COLO668 (cell line): Measurements from ENCODE around the gene GSTM2.

Experiments used
- DNase-seq: peaks from one replicate; lab custom pipeline; 2025; ENCODE audit not compliant: unreplicated experiment; lab: John Stamatoyannopoulos, UW

The GSTM2 gene

GRCh38 chr1:109629372-109630030, 38.4 kb upstream of the GSTM2 start:
- DNase-seq, result no peak

DNA sequence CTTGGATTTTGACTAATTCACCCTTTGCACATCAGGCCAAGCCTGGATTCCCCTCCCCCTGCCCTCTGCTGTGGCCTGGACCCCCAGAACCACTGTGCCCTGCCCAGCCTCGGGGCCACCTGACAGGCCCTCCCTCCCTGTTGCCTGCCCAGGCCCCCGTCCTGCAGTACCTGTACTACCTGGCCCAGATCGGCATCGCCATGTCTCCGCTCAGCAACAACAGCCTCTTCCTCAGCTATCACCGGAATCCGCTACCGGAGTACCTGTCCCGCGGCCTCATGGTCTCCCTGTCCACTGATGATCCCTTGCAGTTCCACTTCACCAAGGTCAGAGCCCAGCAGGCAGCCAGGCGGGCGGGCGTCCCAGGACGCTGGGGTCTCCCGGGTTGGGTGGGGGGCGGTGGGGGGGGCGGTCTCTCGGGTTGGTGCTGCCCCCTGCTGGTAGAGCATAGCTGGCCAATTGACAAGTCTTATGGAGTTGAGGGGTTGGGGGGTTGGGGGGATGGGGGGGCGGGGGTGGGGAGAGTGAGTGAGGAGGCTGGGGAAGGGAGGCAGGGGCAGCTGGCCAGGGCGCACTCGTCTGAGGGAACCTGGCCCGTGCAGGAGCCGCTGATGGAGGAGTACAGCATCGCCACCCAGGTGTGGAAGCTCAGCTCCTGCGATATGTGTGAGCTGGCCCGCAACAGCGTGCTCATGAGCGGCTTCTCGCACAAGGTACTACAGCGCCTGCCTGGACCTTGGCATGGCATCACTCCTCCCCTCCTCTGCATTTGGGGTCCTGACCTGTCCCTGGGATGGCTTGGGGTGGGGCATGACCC, 37.6 kb upstream of the GSTM2 start:
- no peak for DNase-seq

GRCh38 chr1:109630898-109631512, 36.9 kb upstream of the GSTM2 start:
- DNase-seq, result no peak

DNA sequence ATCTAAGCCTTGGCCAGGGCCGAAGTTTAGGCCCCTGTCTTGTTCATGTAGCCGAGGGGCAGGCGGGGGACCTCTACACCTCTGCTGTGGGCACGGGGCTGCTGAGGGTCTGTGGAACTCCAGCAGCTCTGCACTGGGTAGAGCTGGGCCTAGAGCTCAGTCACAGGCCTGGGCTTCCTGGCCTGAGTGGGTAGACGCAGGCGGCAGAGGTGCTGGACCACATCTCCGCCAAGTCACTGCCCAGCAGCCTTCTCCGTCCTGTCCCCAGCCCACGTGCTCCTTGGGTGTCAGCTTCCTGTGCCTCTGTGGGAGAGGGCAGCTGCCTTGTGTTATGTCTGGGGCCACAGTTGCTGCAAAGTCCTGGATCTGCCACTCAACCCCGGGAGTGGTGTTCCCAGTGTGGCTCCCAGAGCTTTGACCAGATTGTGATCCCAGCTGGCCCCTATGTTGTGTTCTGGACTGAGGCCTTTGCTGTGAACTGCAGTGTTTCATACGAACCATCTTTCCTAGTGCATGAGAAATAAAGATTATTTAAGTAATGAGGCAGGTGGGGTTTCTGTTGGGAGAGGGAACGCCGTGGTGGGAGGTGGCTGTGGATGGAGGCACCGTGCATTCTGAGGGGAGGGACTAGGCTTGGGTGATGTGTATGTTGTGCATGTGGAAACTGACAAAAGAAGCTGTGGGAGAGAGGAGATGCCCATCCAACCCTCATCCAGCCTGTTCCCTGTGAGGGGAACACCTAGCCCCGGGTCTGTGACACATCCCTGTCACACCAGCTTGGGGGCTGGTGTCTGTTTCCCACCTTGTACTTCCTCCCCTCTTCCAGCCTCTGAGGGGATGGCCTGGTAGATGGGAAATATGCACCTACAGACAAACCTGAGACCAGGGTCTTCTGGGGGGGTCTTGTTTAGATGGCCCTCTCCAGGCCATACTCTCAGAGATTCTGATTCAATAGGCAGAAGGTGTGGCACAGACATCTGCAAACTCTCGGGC, 36.0 kb upstream of the GSTM2 start:
- no peak for DNase-seq

DNA sequence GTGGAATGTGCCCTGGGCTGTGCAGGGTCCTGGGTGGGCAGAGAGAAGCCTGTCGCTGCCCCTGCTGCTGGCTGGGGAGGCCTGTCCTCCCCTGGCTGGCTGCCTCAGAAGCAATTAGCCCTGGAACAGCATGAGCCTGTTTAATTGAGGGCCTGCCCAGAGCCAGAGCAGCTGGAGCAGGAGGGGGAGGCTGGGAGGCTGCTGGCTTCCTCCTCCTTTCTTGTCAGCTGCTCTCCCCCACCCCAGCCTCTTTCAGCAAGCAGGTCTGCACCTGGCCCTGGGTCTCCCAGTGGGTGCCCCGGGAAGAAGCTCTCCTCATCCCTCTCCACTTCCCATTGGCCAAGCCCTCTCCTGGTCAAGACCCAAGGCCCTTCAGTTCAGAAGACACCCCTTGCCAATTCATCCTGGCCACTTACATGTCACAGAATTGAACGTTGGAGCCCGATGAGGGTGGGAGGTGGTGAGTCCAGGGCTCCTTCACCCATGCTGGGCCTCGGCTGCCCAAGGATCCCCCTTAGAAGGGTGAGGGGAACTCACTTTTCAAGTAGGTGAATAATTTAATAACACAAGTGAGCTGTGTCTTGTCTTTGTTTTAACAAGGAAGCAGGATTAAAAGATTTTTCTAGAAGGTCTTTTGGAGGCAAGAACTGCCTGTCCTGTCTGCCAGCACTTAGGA, 35.0 kb upstream of the GSTM2 start:
- DNase-seq, result peak; percentile 33

GRCh38 chr1:109634292-109634691, 33.6 kb upstream of the GSTM2 start:
- DNase-seq, result no peak

- no peak for DNase-seq
Observed at GRCh38 chr1:109634771-109635750, 32.8 kb upstream of the GSTM2 start.

DNA sequence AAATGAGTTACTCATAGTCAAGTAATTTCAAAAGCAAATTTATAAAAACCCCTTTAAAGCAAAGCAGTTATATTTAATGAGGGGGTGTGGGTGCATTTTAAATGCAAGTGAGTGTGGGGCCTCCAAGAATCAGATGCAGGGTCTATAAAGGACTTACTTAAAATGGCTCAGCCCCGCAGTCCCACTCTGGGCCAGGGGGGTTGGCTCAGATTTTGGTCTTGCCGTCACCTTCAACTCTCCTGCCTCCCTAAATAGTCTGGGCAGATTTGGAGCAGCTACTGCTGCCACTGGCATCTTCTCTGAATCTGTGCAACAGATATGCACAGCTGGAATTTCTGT, 32.0 kb upstream of the GSTM2 start:
- DNase-seq, result no peak

GRCh38 chr1:109636201-109636952, 31.5 kb upstream of the GSTM2 start:
- DNase-seq, result no peak

GRCh38 chr1:109637446-109637845, 30.4 kb upstream of the GSTM2 start:
- DNase-seq, result no peak

DNA sequence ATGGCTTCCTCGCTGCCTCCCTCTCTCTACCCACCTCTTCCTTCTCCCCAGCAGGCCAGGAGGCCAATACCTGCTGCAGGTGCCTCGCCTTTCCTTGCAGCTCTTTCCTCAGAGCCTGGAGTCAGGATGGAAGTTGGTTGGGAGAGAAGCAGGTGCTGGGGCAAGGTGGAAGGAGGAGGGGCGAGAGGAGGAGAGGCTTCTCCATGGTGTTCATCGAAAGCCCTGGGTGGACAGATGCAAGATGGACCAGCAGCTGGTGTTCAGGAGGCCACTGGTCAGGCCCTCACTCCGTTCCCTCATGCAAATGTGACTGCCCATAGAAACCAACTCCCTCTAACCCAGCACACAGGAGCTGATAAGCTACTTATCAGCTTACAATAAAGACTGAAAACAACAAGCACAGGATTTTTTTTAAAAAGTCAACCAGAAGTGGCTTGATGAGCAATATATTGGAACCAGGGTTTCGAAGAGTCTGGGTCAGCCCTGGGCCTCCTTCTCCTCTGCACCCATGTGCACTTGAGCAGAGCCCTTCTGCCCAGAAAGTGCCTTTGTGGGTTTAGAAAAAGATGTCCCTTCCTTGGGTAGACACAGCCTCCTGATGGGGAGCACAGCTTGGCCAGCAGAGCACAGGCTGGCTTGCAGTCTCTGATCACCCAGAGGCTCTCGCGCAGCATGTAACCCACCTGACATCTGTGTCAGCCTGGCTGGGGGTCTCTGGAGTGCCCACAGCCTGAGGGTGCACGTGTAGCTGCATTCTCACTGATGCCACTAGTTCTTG, 28.6 kb upstream of the GSTM2 start:
- no peak for DNase-seq

- DNase-seq, result no peak
Observed at GRCh38 chr1:109639841-109640184, 28.0 kb upstream of the GSTM2 start.

DNA sequence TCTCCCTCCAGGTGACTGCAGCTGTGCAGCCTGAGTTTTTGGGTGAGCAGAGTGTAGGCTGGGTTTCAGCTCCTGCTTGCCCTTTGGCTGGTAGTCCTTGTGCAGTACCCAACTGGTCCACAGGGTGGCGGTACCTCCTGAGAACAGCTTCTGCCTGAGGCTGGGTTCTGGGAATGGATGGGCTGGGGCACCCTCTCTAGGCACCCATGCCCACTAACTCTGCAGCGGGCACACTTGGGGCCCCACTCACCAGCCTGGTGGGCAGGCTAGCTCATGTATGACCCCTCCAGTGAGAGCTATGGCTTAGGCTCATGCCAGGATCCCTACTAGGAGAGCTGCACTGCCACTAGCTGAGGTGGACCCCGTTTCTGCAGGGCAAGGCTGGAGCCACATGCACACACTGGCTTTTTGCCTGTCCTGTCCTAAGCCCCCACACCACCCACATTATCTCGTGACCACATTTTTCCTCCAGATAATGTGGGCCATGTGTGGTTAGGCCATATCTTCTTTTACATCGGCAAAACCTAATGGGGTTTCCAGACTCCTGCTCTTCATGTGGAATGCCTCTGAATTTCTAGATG, 27.5 kb upstream of the GSTM2 start:
- peak; percentile 82 for DNase-seq

- DNase-seq, result no peak
Observed at GRCh38 chr1:109641078-109641740, 26.6 kb upstream of the GSTM2 start.

- DNase-seq, result no peak
Observed at GRCh38 chr1:109641861-109642260, 26.0 kb upstream of the GSTM2 start.

DNA sequence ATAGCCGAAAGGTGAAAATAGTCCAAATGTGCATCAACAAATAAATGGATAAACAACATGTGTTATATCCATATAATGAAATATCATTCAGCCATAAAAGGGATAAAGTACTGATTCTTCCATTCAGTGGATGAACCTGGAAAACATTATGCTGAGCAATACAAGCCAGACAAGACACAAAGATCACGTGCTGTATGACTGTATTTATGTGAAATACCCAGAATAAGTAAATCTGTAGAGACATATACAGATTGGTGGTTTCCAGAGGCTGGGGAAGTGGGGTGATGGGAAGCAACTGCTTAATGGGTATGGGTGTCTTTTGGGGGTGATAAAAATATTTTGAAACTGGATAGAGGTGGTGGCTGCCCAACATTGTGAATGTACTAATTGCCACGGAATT, 25.2 kb upstream of the GSTM2 start:
- no peak for DNase-seq
